Activated B cell treated with CpG ODN at 0.5 μM for 24 hours (primary cell): ENCODE results near the gene NUDT9. TPM values are rescaled to one million over a fixed set of nuclear protein-coding genes. Genes with fewer than 3 reads are reported as not detected.
"Not testable (repeated sequence)": the region's sequence is repeated elsewhere in the genome, so short reads cannot be mapped to it uniquely, and the experiment has no call there.

Source experiments
- ATAC-seq: fragments of 200-7000 bp; cut with Tn5 transposase; one replicate; pipeline ENCODE4 v1.10.0; 2021; ENCODE audit warnings: low read depth, mild to moderate bottlenecking, moderate library complexity
- CTCF ChIA-PET: fragments of 350-600 bp; sonication (Branson Sonifier 250); formaldehyde crosslinking; loops from one replicate; lab custom pipeline; 2021; ENCODE audit warnings: antibody characterized with exemption; lab: Charles Lee
- POLR2A ChIA-PET: fragments of 350-600 bp; sonication (Branson Sonifier 250); formaldehyde crosslinking; loops from one replicate; lab custom pipeline; 2021; ENCODE audit warnings: antibody characterized with exemption; lab: Charles Lee
- DNase-seq: peaks from one replicate; pipeline ENCODE4 v3.0.0; 2022
- H3K27ac Mint-ChIP-seq: one replicate; pipeline ENCODE4 v1.8.0; 2020; ENCODE audit warnings: mixed read lengths
- H3K27me3 Mint-ChIP-seq: one replicate; pipeline ENCODE4 v1.8.0; 2021; ENCODE audit warnings: mixed read lengths
- H3K36me3 Mint-ChIP-seq: one replicate; pipeline ENCODE4 v1.8.0; 2021; ENCODE audit warnings: low read depth, mixed read lengths
- H3K4me1 Mint-ChIP-seq: one replicate; pipeline ENCODE4 v1.8.0; 2021; ENCODE audit warnings: mixed read lengths
- H3K4me3 Mint-ChIP-seq: one replicate; pipeline ENCODE4 v1.8.0; 2020; ENCODE audit warnings: mild to moderate bottlenecking, mixed read lengths
- H3K9me3 Mint-ChIP-seq: one replicate; pipeline ENCODE4 v1.8.0; 2020; ENCODE audit warnings: mixed read lengths
- intact Hi-C: fragments of 100-400 bp; cut with micrococcal nuclease; formaldehyde crosslinking; loops from one replicate; pipeline ENCODE4 v1.15.1; 2024
- total RNA-seq: library from RNA; stranded (reverse); gene quantifications from 2 replicates; pipeline ENCODE4 v1.2.3, GENCODE V29; 2022
- TF ChIP-seq, protein P1 (sequence below): fragments of 200-600 bp; IDR thresholded peaks from one replicate; pipeline ENCODE4 v1.8.0; 2022; ENCODE audit warnings: antibody characterized with exemption, mild to moderate bottlenecking

The NUDT9 gene
- total RNA-seq, 1 donor from 2014 or later: 21.1 TPM

DNA sequence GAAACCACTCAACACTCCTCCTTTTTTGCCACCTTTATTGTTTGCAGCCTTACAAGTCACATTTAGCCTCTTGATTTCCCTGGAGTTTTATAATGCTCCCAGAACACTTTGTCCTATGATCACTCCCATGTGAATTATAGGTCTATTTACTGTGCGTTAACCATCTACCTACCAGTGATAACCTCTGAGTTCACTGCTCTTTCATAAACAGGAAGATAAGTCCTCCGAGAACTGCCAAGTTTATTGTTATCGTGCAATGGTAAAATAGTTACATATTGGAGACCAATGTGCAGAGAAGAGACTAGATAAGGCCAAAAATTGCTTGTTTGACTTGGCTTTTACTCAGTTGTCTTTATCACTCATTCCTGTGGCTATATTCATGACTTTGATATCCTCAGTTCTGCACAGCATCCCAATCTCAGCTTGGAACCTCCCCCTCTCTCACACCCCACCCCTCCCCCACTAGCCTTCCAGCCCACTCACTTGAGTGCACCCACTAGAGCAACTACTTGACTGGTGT lies 12.9 kb upstream of the NUDT9 start:
- H3K4me3 Mint-ChIP-seq: no peak overlapping the region
- ATAC-seq (no peak), DNase-seq (no peak)
- intact Hi-C loops: no loop called here
- TF ChIP-seq, protein P1, sequence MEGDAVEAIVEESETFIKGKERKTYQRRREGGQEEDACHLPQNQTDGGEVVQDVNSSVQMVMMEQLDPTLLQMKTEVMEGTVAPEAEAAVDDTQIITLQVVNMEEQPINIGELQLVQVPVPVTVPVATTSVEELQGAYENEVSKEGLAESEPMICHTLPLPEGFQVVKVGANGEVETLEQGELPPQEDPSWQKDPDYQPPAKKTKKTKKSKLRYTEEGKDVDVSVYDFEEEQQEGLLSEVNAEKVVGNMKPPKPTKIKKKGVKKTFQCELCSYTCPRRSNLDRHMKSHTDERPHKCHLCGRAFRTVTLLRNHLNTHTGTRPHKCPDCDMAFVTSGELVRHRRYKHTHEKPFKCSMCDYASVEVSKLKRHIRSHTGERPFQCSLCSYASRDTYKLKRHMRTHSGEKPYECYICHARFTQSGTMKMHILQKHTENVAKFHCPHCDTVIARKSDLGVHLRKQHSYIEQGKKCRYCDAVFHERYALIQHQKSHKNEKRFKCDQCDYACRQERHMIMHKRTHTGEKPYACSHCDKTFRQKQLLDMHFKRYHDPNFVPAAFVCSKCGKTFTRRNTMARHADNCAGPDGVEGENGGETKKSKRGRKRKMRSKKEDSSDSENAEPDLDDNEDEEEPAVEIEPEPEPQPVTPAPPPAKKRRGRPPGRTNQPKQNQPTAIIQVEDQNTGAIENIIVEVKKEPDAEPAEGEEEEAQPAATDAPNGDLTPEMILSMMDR: no peak
- no peaks in the 10 kb centered on the region for H3K9me3 Mint-ChIP-seq
- H3K4me1 Mint-ChIP-seq: peaks cover 18% of the 10 kb centered on the region
- no peaks in the 10 kb centered on the region for H3K36me3 Mint-ChIP-seq
- H3K27me3 Mint-ChIP-seq: peaks cover 4% of the 10 kb centered on the region
- CTCF ChIA-PET: no interaction called here
- no peak overlapping the region for H3K27ac Mint-ChIP-seq
- POLR2A ChIA-PET: no interaction called here

DNA sequence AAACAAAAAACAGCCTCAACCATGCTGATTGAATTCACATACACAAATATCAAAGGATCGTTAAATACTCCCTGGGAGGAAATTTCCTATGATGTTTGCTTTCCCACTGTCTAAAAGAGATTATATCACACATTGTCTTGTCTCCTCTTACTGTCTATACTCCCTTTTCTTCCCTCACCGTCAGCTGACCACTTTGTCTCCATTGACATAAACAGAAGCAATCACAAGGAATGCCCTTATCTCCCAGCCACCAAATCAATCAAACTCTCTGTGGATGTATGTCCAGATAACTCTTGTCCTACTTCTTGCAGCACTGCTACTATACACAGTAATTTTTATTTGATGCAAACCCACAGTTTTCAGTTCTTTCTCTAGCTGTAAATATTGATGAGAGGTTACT lies 12.2 kb upstream of the NUDT9 start:
- intact Hi-C loops: no loop called here
- no peak overlapping the region for H3K27ac Mint-ChIP-seq
- H3K27me3 Mint-ChIP-seq: peaks cover 4% of the 10 kb centered on the region
- ChIA-PET POLR2A (interaction anchor here (0.9 kb wide), 1 partner anchor 12 kb away, joined by 3 read pairs; the partner anchor contains the start of gene NUDT9), CTCF (no interaction called here)
- H3K36me3 Mint-ChIP-seq: no peaks in the 10 kb centered on the region
- H3K9me3 Mint-ChIP-seq: no peaks in the 10 kb centered on the region
- DNase-seq: no peak
- peaks cover 18% of the 10 kb centered on the region for H3K4me1 Mint-ChIP-seq
- TF ChIP-seq, protein P1: no peak
- ATAC-seq: no peak
- H3K4me3 Mint-ChIP-seq: no peak overlapping the region

DNA sequence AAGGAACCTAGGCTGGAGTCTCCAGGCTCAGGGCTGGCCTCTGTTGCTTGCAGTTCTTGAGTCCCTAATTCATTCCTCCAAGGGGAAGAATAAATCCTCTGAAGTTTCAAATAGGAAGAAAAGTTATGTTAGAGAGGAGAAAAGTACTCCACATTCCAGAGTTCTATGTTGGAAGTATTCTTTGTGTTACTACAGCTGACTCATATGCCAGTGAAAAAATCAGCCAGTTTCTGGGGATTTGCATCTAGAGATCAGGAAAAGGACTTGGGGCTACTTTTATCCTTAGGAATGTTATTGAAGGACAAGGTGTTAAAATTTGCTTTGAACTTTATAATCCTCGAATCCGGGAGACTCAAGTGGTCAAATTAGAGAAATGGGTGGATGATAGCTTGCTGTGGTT lies 11.7 kb upstream of the NUDT9 start:
- CTCF ChIA-PET: no interaction called here
- no peak overlapping the region for H3K4me3 Mint-ChIP-seq
- H3K27ac Mint-ChIP-seq: no peak overlapping the region
- no peak for ATAC-seq
- peaks cover 4% of the 10 kb centered on the region for H3K27me3 Mint-ChIP-seq
- no peak for DNase-seq
- TF ChIP-seq, protein P1: no peak
- intact Hi-C loops: no loop called here
- POLR2A ChIA-PET: interaction anchor here (0.9 kb wide), 1 partner anchor 12 kb away, joined by 3 read pairs; the partner anchor contains the start of gene NUDT9
- H3K9me3 Mint-ChIP-seq: no peaks in the 10 kb centered on the region
- H3K4me1 Mint-ChIP-seq: peaks cover 18% of the 10 kb centered on the region
- no peaks in the 10 kb centered on the region for H3K36me3 Mint-ChIP-seq

DNA sequence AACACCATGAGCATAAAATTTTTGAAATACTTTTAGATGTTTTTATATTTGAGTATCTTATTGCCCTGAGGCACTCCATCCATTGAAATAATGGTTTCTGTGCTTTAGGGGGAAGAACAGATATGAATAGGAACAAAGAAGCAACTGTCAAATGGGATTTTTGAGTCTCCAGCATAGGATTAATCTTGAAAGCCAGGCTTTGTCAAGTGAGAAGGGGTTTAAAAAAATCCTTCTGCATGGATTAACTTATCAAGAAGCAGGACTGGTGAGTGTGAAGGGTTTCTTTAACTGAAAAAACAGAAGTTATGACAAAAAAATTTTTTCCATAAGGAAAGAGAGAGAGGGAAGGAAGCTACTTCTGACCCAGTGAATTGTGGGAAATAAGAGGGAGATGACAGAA lies 7.6 kb upstream of the NUDT9 start:
- no peak overlapping the region for H3K27ac Mint-ChIP-seq
- H3K4me3 Mint-ChIP-seq: no peak overlapping the region
- DNase-seq (no peak), ATAC-seq (no peak)
- ChIA-PET CTCF (no interaction called here), POLR2A (no interaction called here)
- no peaks in the 10 kb centered on the region for H3K36me3 Mint-ChIP-seq
- no peaks in the 10 kb centered on the region for H3K4me1 Mint-ChIP-seq
- intact Hi-C loops: no loop called here
- TF ChIP-seq, protein P1: no peak
- peaks cover 2% of the 10 kb centered on the region for H3K27me3 Mint-ChIP-seq
- H3K9me3 Mint-ChIP-seq: no peaks in the 10 kb centered on the region

DNA sequence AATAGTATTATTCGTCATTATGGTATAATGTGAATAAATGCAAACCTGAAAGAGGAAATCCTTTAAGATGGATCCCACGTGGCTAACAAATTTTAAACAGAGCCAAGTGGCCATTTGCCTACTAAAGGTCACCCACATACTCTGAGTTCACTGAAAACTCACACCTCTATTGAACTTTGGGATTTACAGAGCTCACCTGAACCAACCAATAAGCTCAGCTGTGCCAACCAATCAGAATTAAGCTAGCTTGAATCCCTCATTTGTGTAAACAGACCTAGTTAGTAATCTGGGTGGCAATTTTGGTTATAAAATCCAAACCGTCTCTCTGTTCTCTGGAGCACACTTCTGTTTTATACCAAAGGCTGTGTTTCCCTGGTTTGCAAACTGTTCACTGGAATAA lies 5.4 kb upstream of the NUDT9 start:
- CTCF ChIA-PET: no interaction called here

DNA sequence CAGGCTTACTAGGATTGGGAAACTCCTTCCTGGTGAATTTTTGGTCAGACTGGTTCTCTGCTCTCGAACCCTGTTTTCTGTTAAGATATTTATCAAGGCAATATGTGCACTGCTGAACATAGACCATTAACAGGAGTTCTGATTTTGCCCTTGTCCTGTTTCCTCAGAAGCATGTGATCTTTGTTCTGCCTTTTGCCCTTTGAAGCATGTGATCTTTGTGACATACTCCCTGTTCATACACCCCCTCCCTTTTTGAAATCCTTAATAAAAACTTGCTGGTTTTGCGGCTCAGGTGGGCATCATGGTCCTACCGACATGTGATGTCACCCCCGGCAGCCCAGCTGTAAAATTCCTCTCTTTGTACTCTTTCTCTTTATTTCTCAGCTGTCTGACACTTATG lies 4.0 kb upstream of the NUDT9 start:
- POLR2A ChIA-PET, H3K27me3 Mint-ChIP-seq, H3K9me3 Mint-ChIP-seq, H3K27ac Mint-ChIP-seq, DNase-seq, CTCF ChIA-PET, intact Hi-C loops, H3K4me3 Mint-ChIP-seq, ATAC-seq, H3K36me3 Mint-ChIP-seq: not testable (repeated sequence)
- peaks cover 16% of the 10 kb centered on the region for H3K4me1 Mint-ChIP-seq

More for the DNA sequence above, 5.4 kb upstream of the NUDT9 start:
- Mint-ChIP-seq H3K4me1 (peaks cover 9% of the 10 kb centered on the region), H3K4me3 (no peak overlapping the region), H3K27ac (no peak overlapping the region), H3K36me3 (no peaks in the 10 kb centered on the region), H3K9me3 (no peaks in the 10 kb centered on the region), H3K27me3 (no peaks in the 10 kb centered on the region)
- POLR2A ChIA-PET: no interaction called here
- intact Hi-C loops: no loop called here
- ATAC-seq (no peak), DNase-seq (no peak)
- TF ChIP-seq, protein P1: no peak
